ENCODE data around the gene BLM.
A peak's percentile ranks its signal among the peaks of the same experiment; 100 is the strongest.
"Not testable (repeated sequence)": the region's sequence is repeated elsewhere in the genome, so short reads cannot be mapped to it uniquely, and the experiment has no call there.

Gene BLM

GRCh38 chr15:90711418-90711824, 5.7 kb upstream of the BLM start:
- Histone ChIP-seq H3K9me3 (ENCODE audit: control insufficient read depth, low read depth, low read length) (no peaks in the 10 kb centered on the region), H3K36me3 (ENCODE audit: control insufficient read depth, low read depth, low read length) (no peaks in the 10 kb centered on the region), H3K4me3 (ENCODE audit: low read length) (no peak overlapping the region), H3K4me1 (ENCODE audit: control insufficient read depth, low read depth, low read length) (peaks cover 3% of the 10 kb centered on the region), H3K9ac (ENCODE audit: low read length) (no peak overlapping the region), H3K27ac (ENCODE audit: low read length) (no peak overlapping the region), H3K27me3 (ENCODE audit: control insufficient read depth, insufficient read depth, low read length) (no peaks in the 10 kb centered on the region)

GRCh38 chr15:90711842-90712241, 5.3 kb upstream of the BLM start:
- no peak overlapping the region for H3K9ac ChIP-seq (ENCODE audit: low read length)
- H3K27ac ChIP-seq (ENCODE audit: low read length) = no peak overlapping the region
- no peaks in the 10 kb centered on the region for H3K9me3 ChIP-seq (ENCODE audit: control insufficient read depth, low read depth, low read length)
- H3K4me3 ChIP-seq (ENCODE audit: low read length) = no peak overlapping the region
- H3K4me1 ChIP-seq (ENCODE audit: control insufficient read depth, low read depth, low read length) = peaks cover 3% of the 10 kb centered on the region
- H3K36me3 ChIP-seq (ENCODE audit: control insufficient read depth, low read depth, low read length) = no peaks in the 10 kb centered on the region
- no peaks in the 10 kb centered on the region for H3K27me3 ChIP-seq (ENCODE audit: control insufficient read depth, insufficient read depth, low read length)

- H3K4me3 ChIP-seq (ENCODE audit: low read length) = no peak overlapping the region
- H3K36me3 ChIP-seq (ENCODE audit: control insufficient read depth, low read depth, low read length) = no peaks in the 10 kb centered on the region
- H3K27me3 ChIP-seq (ENCODE audit: control insufficient read depth, insufficient read depth, low read length) = no peaks in the 10 kb centered on the region
- peaks cover 4% of the 10 kb centered on the region for H3K4me1 ChIP-seq (ENCODE audit: control insufficient read depth, low read depth, low read length)
- H3K9ac ChIP-seq (ENCODE audit: low read length) = no peak overlapping the region
- H3K9me3 ChIP-seq (ENCODE audit: control insufficient read depth, low read depth, low read length) = no peaks in the 10 kb centered on the region
- H3K27ac ChIP-seq (ENCODE audit: low read length) = no peak overlapping the region
Observed at GRCh38 chr15:90713081-90713480, 4.1 kb upstream of the BLM start.

- H3K9me3 ChIP-seq (ENCODE audit: control insufficient read depth, low read depth, low read length) = no peaks in the 10 kb centered on the region
- peak overlapping the region; percentile 72 for H3K4me3 ChIP-seq (ENCODE audit: low read length)
- H3K27me3 ChIP-seq (ENCODE audit: control insufficient read depth, insufficient read depth, low read length) = no peaks in the 10 kb centered on the region
- H3K4me1 ChIP-seq (ENCODE audit: control insufficient read depth, low read depth, low read length) = peaks cover 8% of the 10 kb centered on the region
- peak overlapping the region; percentile 82 for H3K27ac ChIP-seq (ENCODE audit: low read length)
- peak overlapping the region; percentile 96 for H3K9ac ChIP-seq (ENCODE audit: low read length)
- no peaks in the 10 kb centered on the region for H3K36me3 ChIP-seq (ENCODE audit: control insufficient read depth, low read depth, low read length)
Observed at GRCh38 chr15:90716317-90716975, 700 bp upstream of the BLM start.

GRCh38 chr15:90718232-90718631, 1.1 kb downstream of the BLM start:
- H3K4me3 ChIP-seq (ENCODE audit: low read length) = peak overlapping the region; percentile 72
- H3K9me3 ChIP-seq (ENCODE audit: control insufficient read depth, low read depth, low read length) = no peaks in the 10 kb centered on the region
- no peaks in the 10 kb centered on the region for H3K27me3 ChIP-seq (ENCODE audit: control insufficient read depth, insufficient read depth, low read length)
- H3K4me1 ChIP-seq (ENCODE audit: control insufficient read depth, low read depth, low read length) = peaks cover 8% of the 10 kb centered on the region
- H3K27ac ChIP-seq (ENCODE audit: low read length) = no peak overlapping the region
- peak overlapping the region; percentile 96 for H3K9ac ChIP-seq (ENCODE audit: low read length)
- no peaks in the 10 kb centered on the region for H3K36me3 ChIP-seq (ENCODE audit: control insufficient read depth, low read depth, low read length)

- peaks cover 8% of the 10 kb centered on the region for H3K4me1 ChIP-seq (ENCODE audit: control insufficient read depth, low read depth, low read length)
- H3K27ac ChIP-seq (ENCODE audit: low read length) = no peak overlapping the region
- no peak overlapping the region for H3K4me3 ChIP-seq (ENCODE audit: low read length)
- H3K9me3 ChIP-seq (ENCODE audit: control insufficient read depth, low read depth, low read length) = no peaks in the 10 kb centered on the region
- H3K9ac ChIP-seq (ENCODE audit: low read length) = no peak overlapping the region
- H3K27me3 ChIP-seq (ENCODE audit: control insufficient read depth, insufficient read depth, low read length) = no peaks in the 10 kb centered on the region
- peaks cover 10% of the 10 kb centered on the region for H3K36me3 ChIP-seq (ENCODE audit: control insufficient read depth, low read depth, low read length)
Observed at GRCh38 chr15:90720131-90720530, 3.0 kb downstream of the BLM start.

- no peaks in the 10 kb centered on the region for H3K9me3 ChIP-seq (ENCODE audit: control insufficient read depth, low read depth, low read length)
- no peaks in the 10 kb centered on the region for H3K4me1 ChIP-seq (ENCODE audit: control insufficient read depth, low read depth, low read length)
- peaks cover 9% of the 10 kb centered on the region for H3K36me3 ChIP-seq (ENCODE audit: control insufficient read depth, low read depth, low read length)
- H3K4me3 ChIP-seq (ENCODE audit: low read length) = no peak overlapping the region
- H3K9ac ChIP-seq (ENCODE audit: low read length) = no peak overlapping the region
- H3K27ac ChIP-seq (ENCODE audit: low read length) = no peak overlapping the region
- H3K27me3 ChIP-seq (ENCODE audit: control insufficient read depth, insufficient read depth, low read length) = no peaks in the 10 kb centered on the region
Observed at GRCh38 chr15:90729261-90729660, 12.1 kb downstream of the BLM start.

- Histone ChIP-seq H3K27me3 (ENCODE audit: control insufficient read depth, insufficient read depth, low read length) (no peaks in the 10 kb centered on the region), H3K36me3 (ENCODE audit: control insufficient read depth, low read depth, low read length) (peaks cover 3% of the 10 kb centered on the region), H3K27ac (ENCODE audit: low read length) (no peak overlapping the region), H3K4me1 (ENCODE audit: control insufficient read depth, low read depth, low read length) (no peaks in the 10 kb centered on the region), H3K9ac (ENCODE audit: low read length) (no peak overlapping the region), H3K4me3 (ENCODE audit: low read length) (no peak overlapping the region), H3K9me3 (ENCODE audit: control insufficient read depth, low read depth, low read length) (no peaks in the 10 kb centered on the region)
Observed at GRCh38 chr15:90730290-90730689, 13.1 kb downstream of the BLM start.

GRCh38 chr15:90735923-90736322, 18.8 kb downstream of the BLM start:
- Histone ChIP-seq H3K9me3 (ENCODE audit: control insufficient read depth, low read depth, low read length) (no peaks in the 10 kb centered on the region), H3K9ac (ENCODE audit: low read length) (no peak overlapping the region), H3K4me3 (ENCODE audit: low read length) (no peak overlapping the region), H3K27ac (ENCODE audit: low read length) (no peak overlapping the region), H3K4me1 (ENCODE audit: control insufficient read depth, low read depth, low read length) (no peaks in the 10 kb centered on the region), H3K27me3 (ENCODE audit: control insufficient read depth, insufficient read depth, low read length) (no peaks in the 10 kb centered on the region), H3K36me3 (ENCODE audit: control insufficient read depth, low read depth, low read length) (no peaks in the 10 kb centered on the region)

- not testable (repeated sequence) for H3K27me3 ChIP-seq (ENCODE audit: control insufficient read depth, insufficient read depth, low read length); H3K4me3 ChIP-seq (ENCODE audit: low read length); H3K9ac ChIP-seq (ENCODE audit: low read length); H3K36me3 ChIP-seq (ENCODE audit: control insufficient read depth, low read depth, low read length); H3K27ac ChIP-seq (ENCODE audit: low read length); H3K4me1 ChIP-seq (ENCODE audit: control insufficient read depth, low read depth, low read length); H3K9me3 ChIP-seq (ENCODE audit: control insufficient read depth, low read depth, low read length)
Observed at GRCh38 chr15:90740545-90740944, 23.4 kb downstream of the BLM start.

- H3K4me1 ChIP-seq (ENCODE audit: control insufficient read depth, low read depth, low read length) = no peaks in the 10 kb centered on the region
- H3K9ac ChIP-seq (ENCODE audit: low read length) = no peak overlapping the region
- no peak overlapping the region for H3K27ac ChIP-seq (ENCODE audit: low read length)
Observed at GRCh38 chr15:90742087-90742486, 24.9 kb downstream of the BLM start.

GRCh38 chr15:90743407-90743806, 26.3 kb downstream of the BLM start:
- no peaks in the 10 kb centered on the region for H3K4me1 ChIP-seq (ENCODE audit: control insufficient read depth, low read depth, low read length)
- H3K9me3 ChIP-seq (ENCODE audit: control insufficient read depth, low read depth, low read length) = no peaks in the 10 kb centered on the region
- peaks cover 4% of the 10 kb centered on the region for H3K36me3 ChIP-seq (ENCODE audit: control insufficient read depth, low read depth, low read length)
- H3K27me3 ChIP-seq (ENCODE audit: control insufficient read depth, insufficient read depth, low read length) = no peaks in the 10 kb centered on the region
- no peak overlapping the region for H3K27ac ChIP-seq (ENCODE audit: low read length)
- H3K9ac ChIP-seq (ENCODE audit: low read length) = no peak overlapping the region
- no peak overlapping the region for H3K4me3 ChIP-seq (ENCODE audit: low read length)

More at GRCh38 chr15:90742087-90742486, 24.9 kb downstream of the BLM start:
- Histone ChIP-seq H3K9me3 (ENCODE audit: control insufficient read depth, low read depth, low read length) (no peaks in the 10 kb centered on the region), H3K27me3 (ENCODE audit: control insufficient read depth, insufficient read depth, low read length) (no peaks in the 10 kb centered on the region), H3K36me3 (ENCODE audit: control insufficient read depth, low read depth, low read length) (no peaks in the 10 kb centered on the region), H3K4me3 (ENCODE audit: low read length) (no peak overlapping the region)
